ENCODE measurements around the gene CRYL1.

CRYL1 gene

DNA sequence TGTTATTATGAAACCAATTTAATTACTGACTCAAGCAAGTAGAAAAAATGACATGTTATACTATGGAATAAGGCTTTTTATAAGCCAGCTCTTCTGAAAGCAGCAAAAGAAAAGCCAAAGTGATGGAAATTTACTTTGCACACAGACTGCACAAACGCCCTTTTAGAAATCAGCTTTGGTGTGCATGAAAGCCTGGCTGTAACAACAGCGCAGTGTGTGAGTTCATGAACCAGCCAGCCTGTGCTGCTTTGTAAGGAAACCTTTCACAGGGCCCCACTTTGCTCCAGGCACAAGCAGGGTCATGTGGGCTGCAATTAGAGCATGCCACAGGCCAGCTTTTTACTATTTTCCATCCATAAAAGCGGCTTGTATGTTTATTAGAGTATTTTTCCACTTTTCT lies 27.7 kb upstream of the CRYL1 start:
- no peak overlapping the region for H3K27ac ChIP-seq
- TF ChIP-seq, protein P1, sequence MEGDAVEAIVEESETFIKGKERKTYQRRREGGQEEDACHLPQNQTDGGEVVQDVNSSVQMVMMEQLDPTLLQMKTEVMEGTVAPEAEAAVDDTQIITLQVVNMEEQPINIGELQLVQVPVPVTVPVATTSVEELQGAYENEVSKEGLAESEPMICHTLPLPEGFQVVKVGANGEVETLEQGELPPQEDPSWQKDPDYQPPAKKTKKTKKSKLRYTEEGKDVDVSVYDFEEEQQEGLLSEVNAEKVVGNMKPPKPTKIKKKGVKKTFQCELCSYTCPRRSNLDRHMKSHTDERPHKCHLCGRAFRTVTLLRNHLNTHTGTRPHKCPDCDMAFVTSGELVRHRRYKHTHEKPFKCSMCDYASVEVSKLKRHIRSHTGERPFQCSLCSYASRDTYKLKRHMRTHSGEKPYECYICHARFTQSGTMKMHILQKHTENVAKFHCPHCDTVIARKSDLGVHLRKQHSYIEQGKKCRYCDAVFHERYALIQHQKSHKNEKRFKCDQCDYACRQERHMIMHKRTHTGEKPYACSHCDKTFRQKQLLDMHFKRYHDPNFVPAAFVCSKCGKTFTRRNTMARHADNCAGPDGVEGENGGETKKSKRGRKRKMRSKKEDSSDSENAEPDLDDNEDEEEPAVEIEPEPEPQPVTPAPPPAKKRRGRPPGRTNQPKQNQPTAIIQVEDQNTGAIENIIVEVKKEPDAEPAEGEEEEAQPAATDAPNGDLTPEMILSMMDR (IDR thresholded peaks at IDR 0.05), result no peak
- no peak for TF ChIP-seq ZFX (IDR thresholded peaks at IDR 0.05; ENCODE audit: borderline replicate concordance)

DNA sequence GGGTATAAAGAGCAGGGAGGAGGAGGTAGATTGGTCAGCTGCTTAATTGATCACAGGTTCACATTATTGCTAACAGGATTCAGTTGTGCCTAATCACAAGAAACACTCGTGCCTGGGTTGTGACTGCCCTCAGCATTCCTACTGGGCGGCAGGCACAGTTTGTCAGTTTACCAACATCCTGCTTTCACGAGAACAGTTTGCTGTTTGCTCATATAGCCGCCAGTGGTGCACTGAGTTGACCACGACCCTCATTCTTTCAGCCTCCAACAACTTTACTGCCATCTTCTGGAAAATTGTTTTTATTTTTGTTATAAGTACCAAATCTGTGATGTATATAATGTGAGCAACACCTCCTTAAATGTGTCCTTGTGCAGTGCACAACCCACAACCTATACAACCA lies 25.1 kb upstream of the CRYL1 start:
- TF ChIP-seq ZFX (IDR thresholded peaks at IDR 0.05; ENCODE audit: borderline replicate concordance), result no peak
- TF ChIP-seq, protein P1 (IDR thresholded peaks at IDR 0.05), result no peak

DNA sequence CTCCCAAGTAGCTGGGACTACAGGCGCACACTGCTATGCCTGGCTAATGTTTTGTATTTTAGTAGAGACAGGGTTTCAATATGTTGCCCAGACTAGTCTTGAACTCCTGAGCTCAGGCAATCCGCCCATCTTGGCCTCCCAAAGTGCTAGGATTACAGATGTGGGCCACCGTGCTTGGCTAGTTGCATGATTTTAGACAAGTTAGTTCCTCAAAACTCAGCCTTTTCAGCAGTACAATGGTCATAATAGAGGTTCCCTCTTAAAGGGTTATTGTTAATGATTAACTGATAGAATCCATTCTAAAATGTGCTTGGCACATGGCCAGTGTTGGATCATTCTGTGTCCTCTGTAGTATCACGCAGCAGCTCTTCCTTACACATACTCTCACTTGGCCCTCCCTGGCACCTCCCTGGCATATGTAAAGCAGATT lies 21.8 kb upstream of the CRYL1 start:
- peak overlapping the region; percentile 35 for H3K27ac ChIP-seq
- TF ChIP-seq, protein P1 (IDR thresholded peaks at IDR 0.05), result no peak
- TF ChIP-seq ZFX (IDR thresholded peaks at IDR 0.05; ENCODE audit: borderline replicate concordance), result no peak

More for the DNA sequence above, 25.1 kb upstream of the CRYL1 start:
- H3K27ac ChIP-seq, result no peak overlapping the region

DNA sequence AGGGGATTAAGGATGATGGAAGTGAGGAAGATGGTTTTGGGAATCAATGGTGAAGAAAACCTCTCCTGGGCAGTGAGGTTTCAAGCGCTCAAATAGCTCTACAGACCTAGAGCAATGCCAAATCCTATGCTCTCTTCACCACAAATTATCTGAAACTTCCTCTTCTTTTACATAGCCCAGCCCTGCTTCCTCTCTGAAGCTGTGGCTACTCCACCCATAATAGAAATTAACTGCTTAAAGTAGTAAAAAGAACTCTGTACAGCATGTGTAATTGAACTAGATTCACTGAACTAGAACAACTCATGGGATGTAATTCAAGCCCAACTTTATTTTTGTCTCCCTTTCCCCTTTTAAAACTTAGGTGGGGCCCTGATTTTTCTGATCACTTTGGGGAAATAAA lies 20.9 kb upstream of the CRYL1 start:
- H3K27ac ChIP-seq, result no peak overlapping the region
- no peak for TF ChIP-seq ZFX (IDR thresholded peaks at IDR 0.05; ENCODE audit: borderline replicate concordance)
- TF ChIP-seq, protein P1 (IDR thresholded peaks at IDR 0.05), result no peak

DNA sequence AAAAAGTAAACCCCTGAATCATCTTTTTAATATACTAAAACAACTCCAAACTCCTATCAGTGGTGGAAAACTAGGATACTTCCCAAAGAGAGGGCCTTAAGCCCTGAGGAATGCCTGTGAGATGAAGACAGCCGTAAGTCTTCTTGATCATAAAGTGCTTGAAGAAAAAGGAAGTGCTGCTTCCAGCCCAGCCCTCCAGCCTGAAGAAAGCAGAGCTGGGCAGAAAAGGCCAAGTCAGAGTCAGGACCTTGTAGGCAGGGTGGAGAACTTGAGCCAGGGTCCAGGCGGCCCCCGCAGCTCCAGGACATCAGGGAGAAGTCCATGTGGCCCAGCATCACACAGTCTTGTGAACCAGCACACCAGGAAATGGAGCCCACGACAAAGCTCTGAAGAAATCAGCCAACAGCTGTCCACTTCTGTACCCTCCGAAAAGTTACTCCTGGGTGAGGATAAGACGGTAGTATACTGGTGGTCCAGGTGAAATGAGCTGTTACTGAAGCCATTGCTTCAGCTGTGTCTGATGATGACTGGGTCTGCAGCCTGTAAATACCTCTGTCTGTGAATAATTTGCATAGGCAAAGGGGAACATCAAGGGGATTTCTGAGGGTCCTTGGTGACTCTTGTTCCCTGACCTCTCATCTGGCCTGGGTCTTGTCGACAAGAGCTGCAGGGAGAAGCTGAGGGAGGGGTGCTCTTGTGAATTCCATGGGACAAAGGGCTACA lies 18.7 kb upstream of the CRYL1 start:
- no peak overlapping the region for H3K27ac ChIP-seq
- TF ChIP-seq ZFX (IDR thresholded peaks at IDR 0.05; ENCODE audit: borderline replicate concordance), result no peak
- TF ChIP-seq, protein P1 (IDR thresholded peaks at IDR 0.05), result no peak

DNA sequence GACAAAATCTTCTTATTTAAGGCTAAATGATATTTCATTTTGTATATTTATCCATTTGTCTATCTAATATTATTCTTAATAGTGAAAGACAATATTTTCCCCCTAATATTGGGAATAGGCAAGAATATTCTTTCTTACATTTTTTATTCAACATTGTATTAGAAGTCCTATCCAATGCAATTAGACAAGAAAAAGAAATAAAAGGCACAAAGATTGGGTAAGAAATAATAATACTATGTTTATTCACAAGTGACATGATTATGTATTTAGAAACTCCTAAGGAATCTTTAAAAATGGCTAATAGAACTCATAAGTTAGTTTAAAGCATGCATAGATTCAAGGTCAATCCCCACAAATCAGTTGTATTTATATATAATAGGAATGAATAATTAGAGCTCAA lies 11.3 kb upstream of the CRYL1 start:
- H3K27ac ChIP-seq, result no peak overlapping the region
- TF ChIP-seq, protein P1 (IDR thresholded peaks at IDR 0.05), result no peak
- TF ChIP-seq ZFX (IDR thresholded peaks at IDR 0.05; ENCODE audit: borderline replicate concordance), result no peak

DNA sequence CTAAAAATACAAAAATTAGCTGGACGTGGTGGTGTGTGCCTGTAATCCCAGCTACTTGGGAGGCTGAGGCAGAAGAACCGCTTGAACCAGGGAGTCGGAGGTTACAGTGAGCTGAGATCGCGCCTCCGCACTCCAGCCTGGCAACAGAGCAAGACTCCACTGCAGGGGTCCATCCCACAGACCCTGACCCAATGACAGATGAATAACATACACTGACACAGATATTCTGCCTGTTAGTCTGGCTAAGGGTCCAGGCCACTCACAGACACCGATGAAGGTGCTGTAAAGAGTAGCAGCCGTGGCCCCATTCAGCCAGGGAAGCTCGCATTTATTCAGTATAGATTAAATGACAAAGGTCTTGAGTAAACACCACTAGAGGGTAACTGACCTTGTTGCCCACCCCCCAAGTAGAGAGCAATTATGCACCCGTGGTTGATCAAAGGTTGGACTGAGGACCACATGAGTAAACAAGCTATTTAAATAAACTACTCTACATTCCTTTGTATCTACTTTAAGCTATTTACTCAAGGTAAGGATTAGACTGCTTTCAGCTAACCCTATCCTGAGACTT lies 8.5 kb upstream of the CRYL1 start:
- TF ChIP-seq, protein P1 (IDR thresholded peaks at IDR 0.05), result no peak
- TF ChIP-seq ZFX (IDR thresholded peaks at IDR 0.05; ENCODE audit: borderline replicate concordance), result no peak
- H3K27ac ChIP-seq, result no peak overlapping the region
